GDM1 (cell line): Measurements from ENCODE around the gene SYNDIG1L.

Experiments used
- DNase-seq: peaks from one replicate; lab custom pipeline; 2025; lab: John Stamatoyannopoulos, UW

Gene SYNDIG1L

GRCh38 chr14:74358176-74358829 is 67.7 kb downstream of the SYNDIG1L start:
- DNase-seq, result no peak

- no peak for DNase-seq
Measured at GRCh38 chr14:74357585-74357984, 68.4 kb downstream of the SYNDIG1L start.

- no peak for DNase-seq
Measured at GRCh38 chr14:74356892-74357575, 69.0 kb downstream of the SYNDIG1L start.
